Endothelial cell (in vitro differentiated cells): ENCODE data around the gene RPP25L. TPM values are rescaled to one million over a fixed set of nuclear protein-coding genes. Genes with fewer than 3 reads are reported as not detected.

Experiments
- DNase-seq: peaks from one replicate; pipeline ENCODE4 v3.0.0; 2021; ENCODE audit warnings: low spot score
- H3K27ac Mint-ChIP-seq: one replicate; pipeline ENCODE4 v1.8.0; 2021; ENCODE audit warnings: mixed read lengths, inconsistent platforms; ENCODE audit not compliant: unreplicated experiment
- H3K27me3 Mint-ChIP-seq: one replicate; pipeline ENCODE4 v1.8.0; 2021; ENCODE audit warnings: mild to moderate bottlenecking, moderate library complexity, mixed read lengths, inconsistent platforms; ENCODE audit not compliant: unreplicated experiment
- H3K36me3 Mint-ChIP-seq: one replicate; pipeline ENCODE4 v1.8.0; 2021; ENCODE audit warnings: mild to moderate bottlenecking, low read depth, mixed read lengths, inconsistent platforms; ENCODE audit not compliant: unreplicated experiment
- H3K4me1 Mint-ChIP-seq: one replicate; pipeline ENCODE4 v1.8.0; 2021; ENCODE audit warnings: mild to moderate bottlenecking, mixed read lengths, inconsistent platforms; ENCODE audit not compliant: unreplicated experiment
- H3K4me3 Mint-ChIP-seq: one replicate; pipeline ENCODE4 v1.8.0; 2021; ENCODE audit warnings: mild to moderate bottlenecking, mixed read lengths, inconsistent platforms; ENCODE audit not compliant: unreplicated experiment
- H3K9me3 Mint-ChIP-seq: one replicate; pipeline ENCODE4 v1.8.0; 2021; ENCODE audit warnings: mixed read lengths, inconsistent platforms; ENCODE audit not compliant: unreplicated experiment
- total RNA-seq: library from RNA; stranded (reverse); fragmentation: NEBNext Ultra II Directional; extraction: Animal tissue kit (Norgen Biotek cat#: 25700); gene quantifications from one replicate; pipeline ENCODE4 v1.2.1, GENCODE V29; 2021; ENCODE audit not compliant: unreplicated experiment
- TF ChIP-seq, protein P1 (sequence below): fragments of 200-600 bp; sonication (generic); IDR thresholded peaks from one replicate; pipeline ENCODE4 v1.5.0; 2021; ENCODE audit warnings: antibody characterized with exemption; ENCODE audit not compliant: unreplicated experiment

RPP25L gene
- total RNA-seq, 1 donor from 2014 or later: 12.9 TPM

DNA sequence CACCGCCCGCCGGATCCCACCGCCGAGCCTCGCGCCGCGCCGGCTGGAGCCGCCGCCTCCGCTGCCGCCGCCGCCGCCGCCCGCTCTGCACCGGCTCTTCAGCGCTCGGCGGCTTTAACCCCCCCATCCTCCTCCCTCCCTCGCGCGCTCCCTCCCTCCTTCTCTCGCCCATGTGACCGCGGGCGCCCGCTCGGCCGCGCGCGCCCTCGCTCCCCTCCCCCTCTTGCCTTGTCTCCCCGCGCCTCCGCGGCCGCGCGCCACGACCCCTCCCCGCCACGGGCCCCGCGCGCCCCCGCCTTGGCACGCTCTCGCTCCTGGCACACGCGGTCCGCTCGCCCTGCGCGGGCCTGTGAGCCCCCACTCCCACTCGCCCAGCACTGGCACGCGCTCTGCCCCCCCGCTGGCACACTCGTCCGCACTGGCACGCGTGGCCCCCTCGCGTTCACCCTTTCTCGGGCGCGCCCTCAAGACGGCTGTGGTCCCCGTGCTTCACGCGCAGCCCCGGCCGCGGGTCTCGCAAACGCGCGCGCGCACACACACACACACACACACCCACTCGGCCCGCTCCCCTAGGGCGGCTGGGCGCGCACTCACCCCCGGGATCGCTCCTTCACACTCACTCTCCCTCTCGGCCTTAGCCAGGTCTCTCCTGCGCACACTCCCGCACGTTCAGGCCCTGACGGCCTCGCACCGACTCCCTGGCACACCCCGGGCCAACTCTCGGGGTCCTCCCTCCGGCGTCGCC lies 22.1 kb downstream of the RPP25L start, which contains the start of gene CNTFR:
Gene CNTFR, minus strand, starts transcription at position 89 of the 745 bp plus-strand sequence. CDS start 20,743 bp downstream, outside the sequence.
- H3K4me3 Mint-ChIP-seq: peak within 1 kb of the TSS; percentile 65
- DNase-seq: peak; percentile 40
- no peaks in the 10 kb centered on the region for H3K9me3 Mint-ChIP-seq
- H3K4me1 Mint-ChIP-seq: peaks cover 17% of the 10 kb centered on the region
- H3K36me3 Mint-ChIP-seq: peaks cover 14% of the 10 kb centered on the region
- peaks cover 43% of the 10 kb centered on the region for H3K27me3 Mint-ChIP-seq
- no peak within 1 kb of the TSS for H3K27ac Mint-ChIP-seq
- TF ChIP-seq, protein P1, sequence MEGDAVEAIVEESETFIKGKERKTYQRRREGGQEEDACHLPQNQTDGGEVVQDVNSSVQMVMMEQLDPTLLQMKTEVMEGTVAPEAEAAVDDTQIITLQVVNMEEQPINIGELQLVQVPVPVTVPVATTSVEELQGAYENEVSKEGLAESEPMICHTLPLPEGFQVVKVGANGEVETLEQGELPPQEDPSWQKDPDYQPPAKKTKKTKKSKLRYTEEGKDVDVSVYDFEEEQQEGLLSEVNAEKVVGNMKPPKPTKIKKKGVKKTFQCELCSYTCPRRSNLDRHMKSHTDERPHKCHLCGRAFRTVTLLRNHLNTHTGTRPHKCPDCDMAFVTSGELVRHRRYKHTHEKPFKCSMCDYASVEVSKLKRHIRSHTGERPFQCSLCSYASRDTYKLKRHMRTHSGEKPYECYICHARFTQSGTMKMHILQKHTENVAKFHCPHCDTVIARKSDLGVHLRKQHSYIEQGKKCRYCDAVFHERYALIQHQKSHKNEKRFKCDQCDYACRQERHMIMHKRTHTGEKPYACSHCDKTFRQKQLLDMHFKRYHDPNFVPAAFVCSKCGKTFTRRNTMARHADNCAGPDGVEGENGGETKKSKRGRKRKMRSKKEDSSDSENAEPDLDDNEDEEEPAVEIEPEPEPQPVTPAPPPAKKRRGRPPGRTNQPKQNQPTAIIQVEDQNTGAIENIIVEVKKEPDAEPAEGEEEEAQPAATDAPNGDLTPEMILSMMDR: no peak

DNA sequence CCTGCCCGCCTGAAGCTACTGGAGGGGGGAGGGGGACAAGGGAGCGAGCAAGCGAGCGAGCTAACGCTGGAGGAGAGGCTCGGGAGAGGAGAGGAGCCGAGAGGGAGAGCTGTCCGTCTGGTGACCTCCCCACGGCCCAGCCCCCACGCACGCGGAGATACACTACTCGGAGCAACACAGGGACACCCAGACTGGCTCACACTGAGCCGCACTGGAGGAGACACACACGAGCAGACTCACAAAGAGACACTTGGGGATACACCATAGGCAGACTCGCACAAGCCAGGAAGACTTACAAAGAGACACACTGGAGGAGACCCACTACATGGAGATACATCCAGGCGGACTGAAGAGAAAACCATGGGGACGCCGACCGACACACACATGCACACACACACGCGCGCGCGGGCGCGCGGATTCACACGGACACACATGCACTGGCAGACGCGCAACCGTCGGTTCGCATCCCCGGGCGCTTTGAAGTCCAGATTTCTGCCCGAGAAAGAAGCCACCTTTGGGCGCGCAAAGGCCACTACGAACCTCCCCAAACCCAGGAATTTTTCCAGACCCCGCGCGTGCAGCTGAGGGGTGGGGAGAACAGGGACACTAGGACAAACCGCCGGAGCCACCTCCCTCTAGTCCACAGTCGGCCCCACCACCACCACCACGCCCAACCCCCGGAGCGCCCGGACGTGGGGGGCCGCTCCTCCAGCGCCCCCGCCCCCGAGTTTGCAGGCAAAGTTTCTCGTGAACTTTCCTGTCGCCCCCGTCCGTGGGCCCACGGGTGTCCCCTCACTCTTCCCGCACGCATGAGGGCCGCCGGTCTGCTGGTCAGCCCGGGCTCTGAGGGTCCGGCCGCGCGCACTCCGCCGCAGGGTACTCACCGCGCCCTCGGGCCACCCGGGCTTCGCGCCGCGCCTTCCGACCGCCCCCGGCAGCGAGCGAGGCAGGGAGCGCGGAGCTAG lies 22.9 kb downstream of the RPP25L start:
- peaks cover 17% of the 10 kb centered on the region for H3K4me1 Mint-ChIP-seq
- peaks cover 14% of the 10 kb centered on the region for H3K36me3 Mint-ChIP-seq
- no peak for DNase-seq
- H3K27ac Mint-ChIP-seq: no peak overlapping the region
- TF ChIP-seq, protein P1: no peak
- H3K4me3 Mint-ChIP-seq: peak overlapping the region; percentile 65
- H3K9me3 Mint-ChIP-seq: no peaks in the 10 kb centered on the region
- peaks cover 43% of the 10 kb centered on the region for H3K27me3 Mint-ChIP-seq

DNA sequence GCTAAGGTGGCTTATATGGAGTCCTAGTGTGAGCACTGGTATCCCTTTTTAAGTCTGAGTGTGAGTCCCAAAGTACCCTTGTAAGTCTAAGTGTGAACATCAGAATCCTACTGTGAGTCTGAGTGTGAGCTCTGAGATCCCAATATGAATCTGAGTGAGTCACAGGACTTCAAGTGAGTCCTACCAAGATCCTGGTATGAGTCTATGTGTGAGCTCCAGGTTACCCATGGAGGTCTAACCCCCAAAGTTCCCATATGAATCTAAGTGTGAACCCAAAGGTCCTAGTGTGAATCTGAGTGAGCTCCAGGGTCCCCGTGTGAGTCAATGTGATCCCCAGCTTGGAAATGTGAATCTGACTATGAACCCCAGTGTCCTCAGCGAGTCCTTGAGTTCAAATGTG lies 24.6 kb downstream of the RPP25L start:
- Mint-ChIP-seq H3K27me3 (peaks cover 38% of the 10 kb centered on the region), H3K9me3 (no peaks in the 10 kb centered on the region), H3K4me3 (no peak overlapping the region), H3K4me1 (peaks cover 13% of the 10 kb centered on the region), H3K36me3 (peaks cover 9% of the 10 kb centered on the region), H3K27ac (no peak overlapping the region)
- TF ChIP-seq, protein P1: no peak
- DNase-seq: no peak

DNA sequence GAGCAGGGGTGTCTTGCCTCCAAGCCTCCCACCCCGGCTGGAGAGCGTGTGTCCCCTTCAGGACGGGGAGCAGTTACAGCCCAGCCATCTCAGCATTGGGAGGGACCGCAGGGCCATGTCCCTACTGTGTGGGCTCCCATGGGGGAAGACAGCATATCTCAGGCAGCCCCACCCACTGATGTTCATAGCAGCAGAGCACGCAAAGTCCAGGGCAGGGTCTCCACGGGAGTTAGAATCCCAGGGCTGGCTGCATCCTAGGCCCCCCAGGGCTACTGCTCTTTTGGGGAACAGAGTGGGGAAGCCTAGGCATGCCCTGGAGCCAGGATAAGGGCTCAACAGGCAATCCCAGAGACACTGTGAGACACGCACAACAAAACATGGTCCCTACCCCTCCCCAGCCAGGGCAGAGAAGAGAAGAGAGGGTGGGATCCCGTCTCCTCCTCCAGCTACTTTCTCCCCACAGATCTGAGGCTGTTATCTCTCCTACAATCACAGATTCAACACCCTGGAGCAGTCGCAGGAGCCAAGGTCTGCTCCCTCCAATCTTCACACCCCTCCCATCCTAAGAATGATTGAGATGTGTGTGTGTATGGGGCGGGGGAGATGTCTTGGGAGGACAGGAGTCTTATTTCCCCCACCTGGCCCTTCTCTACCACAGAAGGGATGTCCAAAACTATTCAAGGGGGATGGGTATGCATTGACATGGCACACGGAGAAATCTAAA lies 25.8 kb downstream of the RPP25L start:
- H3K27ac Mint-ChIP-seq: no peak overlapping the region
- peaks cover 9% of the 10 kb centered on the region for H3K4me1 Mint-ChIP-seq
- H3K9me3 Mint-ChIP-seq: no peaks in the 10 kb centered on the region

More for the DNA sequence above, 25.8 kb downstream of the RPP25L start:
- Mint-ChIP-seq H3K27me3 (peaks cover 34% of the 10 kb centered on the region), H3K4me3 (no peak overlapping the region), H3K36me3 (peaks cover 7% of the 10 kb centered on the region)
- TF ChIP-seq, protein P1: no peak
- no peak for DNase-seq
